HEK293 (cell line): ENCODE data around the gene UBE2G2.

Experiments
- CTCF ChIA-PET: fragments of 350-600 bp; formaldehyde crosslinking; extraction: SDS; loops from one replicate; lab custom pipeline; 2021; ENCODE audit warnings: antibody characterized with exemption; lab: Yijun Ruan, JAX
- POLR2A ChIA-PET: fragments of 300-600 bp; formaldehyde crosslinking; extraction: SDS; loops from one replicate; lab custom pipeline; 2020; ENCODE audit warnings: antibody characterized with exemption, inconsistent platforms; lab: Yijun Ruan, JAX
- H3K27ac ChIP-seq: fragments of 200-500 bp; sonication (Bioruptor generic); 2 replicates; pipeline ENCODE4 v1.5.1; 2014; ENCODE audit warnings: low read depth, low read length, control low read depth, inconsistent platforms; ENCODE audit errors: extremely low read depth
- H3K36me3 ChIP-seq, 2 experiments: fragments of 200-500 bp in 1 of 2; sonication (Bioruptor generic) in 1 of 2; 1 replicate in 1 of 2; 2 replicates in 1 of 2; pipeline ENCODE4 v1.5.1; 2014 to 2017; ENCODE audit warnings: inconsistent platforms in 2 of 2, low read length in 2 of 2; ENCODE audit not compliant: control insufficient read depth in 2 of 2, insufficient read depth in 1 of 2
- H3K4me1 ChIP-seq: fragments of 200-500 bp; sonication (Bioruptor generic); 2 replicates; pipeline ENCODE4 v1.5.1; 2014; ENCODE audit warnings: mild to moderate bottlenecking, low read length, inconsistent platforms; ENCODE audit not compliant: control insufficient read depth, insufficient read depth
- H3K4me3 ChIP-seq: 2 replicates; pipeline ENCODE4 v1.5.1; 2011; ENCODE audit warnings: low read depth, mild to moderate bottlenecking, control low read depth, low read length, moderate library complexity
- H3K9me3 ChIP-seq: fragments of 200-500 bp; sonication (Bioruptor generic); 2 replicates; pipeline ENCODE4 v1.5.1; 2014; ENCODE audit warnings: low read depth, low read length, inconsistent platforms; ENCODE audit not compliant: control insufficient read depth, insufficient read depth
- GLI2 ChIP-seq: fragments of 450-650 bp; formaldehyde crosslinking; IDR thresholded peaks from 2 replicates; pipeline ENCODE4; 2017; ENCODE audit warnings: missing biosample characterization, missing genetic modification characterization, low read depth, borderline replicate concordance
- KLF17 ChIP-seq: fragments of 450-650 bp; formaldehyde crosslinking; IDR thresholded peaks from 2 replicates; pipeline ENCODE4 v1.5.1; 2016; ENCODE audit warnings: missing biosample characterization, missing genetic modification characterization
- MEIS1 ChIP-seq: sonication (generic); formaldehyde crosslinking; IDR thresholded peaks from 2 replicates; pipeline ENCODE4 v1.8.1; 2022; ENCODE audit warnings: missing genetic modification reagents, mild to moderate bottlenecking, borderline replicate concordance
- PBX3 ChIP-seq: sonication (generic); formaldehyde crosslinking; IDR thresholded peaks from 2 replicates; pipeline ENCODE4 v1.8.1; 2022; ENCODE audit warnings: mild to moderate bottlenecking, moderate library complexity, missing genetic modification reagents
- PRDM6 ChIP-seq: fragments of 450-650 bp; formaldehyde crosslinking; IDR thresholded peaks from 2 replicates; pipeline ENCODE4 v1.5.1; 2017; ENCODE audit warnings: missing biosample characterization, missing genetic modification characterization
- REST ChIP-seq: fragments of 450-650 bp; formaldehyde crosslinking; IDR thresholded peaks from 2 replicates; pipeline ENCODE4 v1.5.1; 2016; ENCODE audit warnings: missing biosample characterization, missing genetic modification characterization
- SCRT2 ChIP-seq: fragments of 450-650 bp; formaldehyde crosslinking; IDR thresholded peaks from 2 replicates; pipeline ENCODE4 v1.5.1; 2016; ENCODE audit warnings: missing biosample characterization, missing genetic modification characterization
- TRIM28 ChIP-seq: IDR thresholded peaks from 2 replicates; pipeline ENCODE4 v1.6.1; 2011; ENCODE audit warnings: low read length, control low read depth, borderline replicate concordance
- YY2 ChIP-seq: fragments of 450-650 bp; formaldehyde crosslinking; IDR thresholded peaks from 2 replicates; pipeline ENCODE4 v1.5.1; 2016; ENCODE audit warnings: missing biosample characterization, missing genetic modification characterization
- ZIC2 ChIP-seq: fragments of 450-650 bp; formaldehyde crosslinking; IDR thresholded peaks from 2 replicates; pipeline ENCODE4 v1.5.1; 2016; ENCODE audit warnings: missing biosample characterization, missing genetic modification characterization
- ZNF16 ChIP-seq: fragments of 450-650 bp; formaldehyde crosslinking; IDR thresholded peaks from 2 replicates; pipeline ENCODE4 v1.5.1; 2016; ENCODE audit warnings: low read depth, missing biosample characterization, missing genetic modification characterization
- ZNF211 ChIP-seq: fragments of 450-650 bp; formaldehyde crosslinking; IDR thresholded peaks from 2 replicates; pipeline ENCODE4 v1.5.1; 2016; ENCODE audit warnings: low read depth, missing biosample characterization, missing genetic modification characterization
- ZNF335 ChIP-seq: fragments of 450-650 bp; formaldehyde crosslinking; conservative IDR thresholded peaks from 2 replicates; pipeline ENCODE4 v1.5.1; 2016; ENCODE audit warnings: missing biosample characterization, missing genetic modification characterization
- ZNF350 ChIP-seq: fragments of 450-650 bp; formaldehyde crosslinking; IDR thresholded peaks from 2 replicates; pipeline ENCODE4 v1.5.0; 2017; ENCODE audit warnings: missing biosample characterization, mild to moderate bottlenecking, missing genetic modification characterization
- ZNF416 ChIP-seq: fragments of 450-650 bp; formaldehyde crosslinking; IDR thresholded peaks from 2 replicates; pipeline ENCODE4 v1.5.1; 2016; ENCODE audit warnings: missing biosample characterization, missing genetic modification characterization
- ZNF518A ChIP-seq: fragments of 450-650 bp; formaldehyde crosslinking; conservative IDR thresholded peaks from 2 replicates; pipeline ENCODE4 v1.5.1; 2016; ENCODE audit warnings: low read depth, missing biosample characterization, missing genetic modification characterization
- ZNF521 ChIP-seq: fragments of 450-650 bp; formaldehyde crosslinking; IDR thresholded peaks from 2 replicates; pipeline ENCODE4 v1.5.1; 2017; ENCODE audit warnings: missing biosample characterization, mild to moderate bottlenecking, missing genetic modification characterization
- ZNF548 ChIP-seq: fragments of 450-650 bp; formaldehyde crosslinking; IDR thresholded peaks from 2 replicates; pipeline ENCODE4 v1.5.1; 2016; ENCODE audit warnings: missing biosample characterization, missing genetic modification characterization
- ZNF621 ChIP-seq: fragments of 450-650 bp; formaldehyde crosslinking; IDR thresholded peaks from 2 replicates; pipeline ENCODE4 v1.5.1; 2017; ENCODE audit warnings: missing biosample characterization, missing genetic modification characterization
- ZNF629 ChIP-seq: fragments of 450-650 bp; formaldehyde crosslinking; IDR thresholded peaks from 2 replicates; pipeline ENCODE4 v1.5.1; 2017; ENCODE audit warnings: missing biosample characterization, missing genetic modification characterization
- ZNF791 ChIP-seq: fragments of 450-650 bp; formaldehyde crosslinking; IDR thresholded peaks from 2 replicates; pipeline ENCODE4 v1.5.1; 2016; ENCODE audit warnings: missing biosample characterization, missing genetic modification characterization
- ZNF843 ChIP-seq: fragments of 450-650 bp; formaldehyde crosslinking; IDR thresholded peaks from 2 replicates; pipeline ENCODE4 v1.5.1; 2016; ENCODE audit warnings: missing biosample characterization, missing genetic modification characterization

UBE2G2 gene

GRCh38 chr21:44846224-44846484 lies 44.5 kb upstream of the UBE2G2 start (continued):
- no peak for TF ChIP-seq REST
- TF ChIP-seq ZNF548 (tag by site-specific recombination), result no peak
- TF ChIP-seq GLI2, result no peak
- TF ChIP-seq ZNF350 (tag by site-specific recombination), result no peak

- ChIA-PET CTCF (interaction anchor here (0.6 to 1.8 kb wide), 6 partner anchors 10 to 1031 kb away, joined by 3 to 8 read pairs (median 3); no protein-coding TSS in a partner anchor), POLR2A (interaction anchor here (0.6 to 1.3 kb wide), 2 partner anchors 28 to 82 kb away, joined by 5 read pairs; partner anchors contain the start of gene PTTG1IP)
- Histone ChIP-seq H3K27ac (no peak overlapping the region; the same call in 1 of the 2 replicates), H3K9me3 (no peaks in the 10 kb centered on the region), H3K36me3 (peaks cover 0 to 21% of the 10 kb centered on the region in 2 experiments; a peak in 2 of 3 replicates), H3K4me1 (no peaks in the 10 kb centered on the region), H3K4me3 (peak overlapping the region; percentile 6)
- no peak for TF ChIP-seq KLF17 (tag by site-specific recombination)
- TF ChIP-seq ZNF548 (tag by site-specific recombination), result no peak
- TF ChIP-seq PBX3 (CRISPR knock-in tag), result no peak
- TF ChIP-seq ZNF629, result no peak
- no peak for TF ChIP-seq SCRT2 (tag by site-specific recombination)
- no peak for TF ChIP-seq ZNF621 (tag by site-specific recombination)
- peak; percentile 58; the same call in 1 of the 2 replicates for TF ChIP-seq ZNF335 (tag by site-specific recombination)
- peak; percentile 74; the same call in 1 of the 2 replicates for TF ChIP-seq ZNF16 (tag by site-specific recombination)
- TF ChIP-seq ZNF843 (tag by site-specific recombination), result no peak
- no peak for TF ChIP-seq ZNF211 (tag by site-specific recombination)
- TF ChIP-seq TRIM28, result no peak
- TF ChIP-seq PRDM6 (tag by site-specific recombination), result no peak
- no peak for TF ChIP-seq ZNF518A
- TF ChIP-seq ZNF416, result no peak
- TF ChIP-seq YY2 (tag by site-specific recombination), result no peak
- TF ChIP-seq ZIC2 (tag by site-specific recombination), result peak; percentile 91
- no peak for TF ChIP-seq ZNF521 (tag by site-specific recombination)
- TF ChIP-seq ZNF791 (tag by site-specific recombination), result no peak
- TF ChIP-seq MEIS1, result no peak
Observed at GRCh38 chr21:44845418-44846223, 44.0 kb upstream of the UBE2G2 start.
